GM19240 (cell line): Measurements from ENCODE around the gene MYLK.

Source experiments
- DNase-seq: peaks from one replicate; pipeline ENCODE4 v3.0.0; 2011; ENCODE audit warnings: low spot score; ENCODE audit not compliant: insufficient read length

MYLK gene

GRCh38 chr3:123876858-123877257 is 7.3 kb downstream of the MYLK start:
- DNase-seq = no peak

GRCh38 chr3:123872621-123873020 is 11.5 kb downstream of the MYLK start:
- DNase-seq = no peak

GRCh38 chr3:123871946-123872345 is 12.2 kb downstream of the MYLK start:
- no peak for DNase-seq

GRCh38 chr3:123870033-123870432 is 14.1 kb downstream of the MYLK start:
- DNase-seq = no peak

GRCh38 chr3:123869165-123869564 is 15.0 kb downstream of the MYLK start:
- DNase-seq = no peak

GRCh38 chr3:123864706-123865105 is 19.4 kb downstream of the MYLK start:
- DNase-seq = no peak

GRCh38 chr3:123862152-123862551 is 22.0 kb downstream of the MYLK start:
- no peak for DNase-seq

GRCh38 chr3:123861081-123861836 is 22.9 kb downstream of the MYLK start:
- no peak for DNase-seq

- DNase-seq = no peak
Observed at GRCh38 chr3:123859177-123859576, 25.0 kb downstream of the MYLK start.

GRCh38 chr3:123854905-123855304 is 29.2 kb downstream of the MYLK start:
- DNase-seq = no peak

GRCh38 chr3:123853686-123854372 is 30.3 kb downstream of the MYLK start:
- no peak for DNase-seq

GRCh38 chr3:123847209-123847608 is 36.9 kb downstream of the MYLK start:
- no peak for DNase-seq

- no peak for DNase-seq
Observed at GRCh38 chr3:123843668-123844067, 40.5 kb downstream of the MYLK start.

GRCh38 chr3:123842711-123843110 is 41.4 kb downstream of the MYLK start:
- no peak for DNase-seq

GRCh38 chr3:123841476-123842238 is 42.5 kb downstream of the MYLK start:
- DNase-seq = no peak

GRCh38 chr3:123840961-123841360 is 43.2 kb downstream of the MYLK start:
- no peak for DNase-seq

- no peak for DNase-seq
Observed at GRCh38 chr3:123837858-123838257, 46.3 kb downstream of the MYLK start.

- DNase-seq = no peak
Observed at GRCh38 chr3:123834631-123835030, 49.5 kb downstream of the MYLK start.

GRCh38 chr3:123833398-123833785 is 50.7 kb downstream of the MYLK start:
- DNase-seq = no peak

- no peak for DNase-seq
Observed at GRCh38 chr3:123832692-123833397, 51.3 kb downstream of the MYLK start.

GRCh38 chr3:123831420-123831819 is 52.7 kb downstream of the MYLK start:
- DNase-seq = no peak

- no peak for DNase-seq
Observed at GRCh38 chr3:123821920-123822319, 62.2 kb downstream of the MYLK start.
